PC-3 (cell line): ENCODE results near the gene JPH3. TPM values are rescaled to one million over a fixed set of nuclear protein-coding genes. Genes with fewer than 3 reads are reported as not detected.

ENCODE experiments used
- ATAC-seq: fragments of 200-7000 bp; cut with Tn5 transposase; 2 replicates; pipeline ENCODE4 v1.9.1; 2020; ENCODE audit warnings: mild to moderate bottlenecking, moderate library complexity
- BruUV-seq: library from RNA; stranded (reverse); fragments of 400-500 nt; replicated peaks from 2 replicates; lab custom pipeline; 2021; lab: Mats Ljungman, UMichigan
- CTCF ChIA-PET: fragments of 300-600 bp; sonication (Branson Sonifier 250); formaldehyde crosslinking; loops from one replicate; lab custom pipeline; 2022; ENCODE audit warnings: antibody characterized with exemption; lab: Charles Lee
- POLR2A ChIA-PET: fragments of 300-600 bp; sonication (Branson Sonifier 250); formaldehyde crosslinking; loops from one replicate; lab custom pipeline; 2022; ENCODE audit warnings: antibody characterized with exemption; ENCODE audit not compliant: unreplicated experiment; lab: Charles Lee
- DNase-seq: peaks from one replicate; pipeline ENCODE4 v3.0.0-alpha.2; 2015
- H2AFZ ChIP-seq: fragments of 300-600 bp; sonication (generic); 2 replicates; pipeline ENCODE4 v1.6.0; 2016; ENCODE audit warnings: antibody characterized with exemption, low read length
- H3F3A ChIP-seq: fragments of 300-600 bp; sonication (generic); one replicate; pipeline ENCODE4 v1.6.0; 2017; ENCODE audit warnings: antibody characterized with exemption, low read length, control low read depth, mild to moderate bottlenecking; ENCODE audit not compliant: unreplicated experiment
- H3K27ac ChIP-seq: fragments of 300-600 bp; sonication (generic); 2 replicates; pipeline ENCODE4 v1.5.1; 2016; ENCODE audit warnings: mild to moderate bottlenecking, low read length
- H3K27me3 ChIP-seq: fragments of 300-600 bp; sonication (generic); 2 replicates; pipeline ENCODE4 v1.6.1; 2016; ENCODE audit warnings: low read length, mixed read lengths
- H3K36me3 ChIP-seq: fragments of 300-600 bp; sonication (generic); 2 replicates; pipeline ENCODE4 v1.6.1; 2016; ENCODE audit warnings: low read depth, mixed run types, low read length, mixed read lengths
- H3K4me1 ChIP-seq: fragments of 300-600 bp; sonication (generic); 2 replicates; pipeline ENCODE4 v1.5.1; 2016; ENCODE audit warnings: low read length; ENCODE audit not compliant: insufficient read depth
- H3K4me2 ChIP-seq: fragments of 300-600 bp; sonication (generic); 2 replicates; pipeline ENCODE4 v1.6.0; 2016; ENCODE audit warnings: low read length
- H3K4me3 ChIP-seq: fragments of 300-600 bp; sonication (generic); 2 replicates; pipeline ENCODE4 v1.5.1; 2016; ENCODE audit warnings: mild to moderate bottlenecking, low read length, mixed read lengths
- H3K79me2 ChIP-seq: fragments of 300-600 bp; sonication (generic); 2 replicates; pipeline ENCODE4 v1.6.1; 2017; ENCODE audit warnings: low read length, mixed read lengths
- H3K9ac ChIP-seq: fragments of 300-600 bp; sonication (generic); 2 replicates; pipeline ENCODE4 v1.6.0; 2016; ENCODE audit warnings: mild to moderate bottlenecking, low read length
- H3K9me2 ChIP-seq: fragments of 300-600 bp; sonication (generic); replicated peaks from 2 replicates; pipeline ENCODE4 v1.6.1; 2016; ENCODE audit warnings: mixed run types, low read length, mixed read lengths
- H3K9me3 ChIP-seq: fragments of 300-600 bp; sonication (generic); 2 replicates; pipeline ENCODE4 v1.6.1; 2016; ENCODE audit warnings: low read length, mixed read lengths
- H4K20me1 ChIP-seq: fragments of 300-600 bp; sonication (generic); 2 replicates; pipeline ENCODE4 v1.6.1; 2016; ENCODE audit warnings: low read length, mixed read lengths
- CTCF ChIP-seq: fragments of 300-600 bp; sonication (generic); conservative IDR thresholded peaks from 2 replicates; pipeline ENCODE4 v1.5.1; 2017; ENCODE audit warnings: antibody characterized with exemption, low read depth, mild to moderate bottlenecking, low read length
- EZH2 ChIP-seq: fragments of 300-600 bp; sonication (generic); IDR thresholded peaks from one replicate; pipeline ENCODE4 v1.6.1; 2017; ENCODE audit warnings: antibody characterized with exemption, mild to moderate bottlenecking, low read length; ENCODE audit not compliant: unreplicated experiment
- EZH2phosphoT487 ChIP-seq: fragments of 300-600 bp; sonication (generic); IDR thresholded peaks from 2 replicates; pipeline ENCODE4 v1.6.1; 2018; ENCODE audit warnings: mild to moderate bottlenecking, antibody characterized with exemption, low read length, borderline replicate concordance
- intact Hi-C: fragments of 100-400 bp; cut with micrococcal nuclease; formaldehyde crosslinking; loops from 2 replicates; pipeline ENCODE4 v1.9.0; 2023
- total RNA-seq: library from RNA; depleted of rRNA; stranded (reverse); fragments of >200 nt; gene quantifications from 2 replicates; pipeline ENCODE4 v1.2.3, GENCODE V29; 2014

Gene JPH3
- total RNA-seq, 1 experiment from 2014 or later, result not detected

GRCh38 chr16:87658564-87659225 is 56.4 kb downstream of the JPH3 start:
- Histone ChIP-seq H3K4me2 (no peak overlapping the region), H3K27ac (no peak overlapping the region), H3K36me3 (no peaks in the 10 kb centered on the region), H4K20me1 (no peaks in the 10 kb centered on the region), H3K79me2 (no peaks in the 10 kb centered on the region), H2AFZ (no peak overlapping the region), H3K9me3 (no peaks in the 10 kb centered on the region), H3F3A (no peaks in the 10 kb centered on the region), H3K4me3 (no peak overlapping the region), H3K27me3 (no peaks in the 10 kb centered on the region), H3K4me1 (no peaks in the 10 kb centered on the region), H3K9me2 (no peaks in the 10 kb centered on the region), H3K9ac (no peak overlapping the region)
- POLR2A ChIA-PET, result no interaction called here
- intact Hi-C loops, result no loop called here
- DNase-seq, result no peak
- no peak for TF ChIP-seq EZH2
- no peak for TF ChIP-seq CTCF
- TF ChIP-seq EZH2phosphoT487, result no peak
- no peak for ATAC-seq
- BruUV-seq, result no TSS peak
- CTCF ChIA-PET, result no interaction called here

GRCh38 chr16:87661561-87661960 is 59.3 kb downstream of the JPH3 start:
- POLR2A ChIA-PET, result no interaction called here
- H3K79me2 ChIP-seq, result no peaks in the 10 kb centered on the region
- no TSS peak for BruUV-seq
- TF ChIP-seq EZH2, result no peak
- TF ChIP-seq EZH2phosphoT487, result no peak
- no peak for TF ChIP-seq CTCF
- H3F3A ChIP-seq, result no peaks in the 10 kb centered on the region
- no peaks in the 10 kb centered on the region for H3K4me1 ChIP-seq
- H3K27me3 ChIP-seq, result no peaks in the 10 kb centered on the region
- no peak overlapping the region for H3K9ac ChIP-seq
- ATAC-seq (0 out of 2 replicates have a peak, but pooled peaks have one; percentile 38), DNase-seq (peak; percentile 23)
- no peaks in the 10 kb centered on the region for H3K9me2 ChIP-seq
- no peak overlapping the region for H3K4me2 ChIP-seq
- H3K4me3 ChIP-seq, result no peak overlapping the region
- CTCF ChIA-PET, result no interaction called here
- H3K36me3 ChIP-seq, result no peaks in the 10 kb centered on the region
- no peaks in the 10 kb centered on the region for H4K20me1 ChIP-seq
- H3K27ac ChIP-seq, result no peak overlapping the region
- no peak overlapping the region for H2AFZ ChIP-seq
- intact Hi-C loops, result no loop called here
- H3K9me3 ChIP-seq, result no peaks in the 10 kb centered on the region
